ENCODE results near the gene MMS22L. TPM values are rescaled to one million over a fixed set of nuclear protein-coding genes. Genes with fewer than 3 reads are reported as not detected.

The MMS22L gene
- total and polyA plus RNA-seq, 2 experiments from 2014 or later = 2.7 to 10.1 TPM

DNA sequence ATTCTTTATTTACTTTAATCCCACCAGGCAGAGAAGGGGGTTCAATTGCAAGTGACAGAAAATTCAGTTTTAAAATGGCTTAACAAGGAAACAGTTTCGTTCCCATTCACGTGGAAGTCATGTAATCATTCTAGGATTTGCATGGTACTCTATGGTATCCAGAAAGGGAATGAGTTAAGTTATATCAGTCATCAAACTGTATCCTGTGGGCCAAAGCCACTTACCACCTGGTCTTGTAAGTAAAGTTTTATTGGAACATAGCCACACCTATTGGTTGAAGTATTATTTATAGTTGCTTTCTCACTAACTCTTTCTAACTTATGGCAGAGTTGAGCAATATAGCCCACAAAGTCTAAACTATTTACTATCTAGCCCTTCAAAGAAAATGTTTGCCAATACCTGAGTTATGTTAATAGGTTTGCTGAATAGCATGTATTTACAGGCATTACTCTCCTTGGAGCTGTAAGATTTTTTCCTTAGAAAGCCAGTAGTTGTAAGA, 10.2 kb upstream of the MMS22L start:
- Histone ChIP-seq H2AFZ (no peak overlapping the region), H3K9me2 (replicated peaks; ENCODE audit: insufficient read depth) (no peaks in the 10 kb centered on the region), H3K27ac (no peak overlapping the region), H3K79me2 (no peaks in the 10 kb centered on the region), H3K27me3 (no peaks in the 10 kb centered on the region), H3K9me3 (ENCODE audit: low read depth) (no peaks in the 10 kb centered on the region), H3K4me3 (no peak overlapping the region), H3K4me1 (ENCODE audit: insufficient read depth) (no peaks in the 10 kb centered on the region), H3K36me3 (replicated peaks; ENCODE audit: insufficient read depth, low read depth) (no peaks in the 10 kb centered on the region), H4K20me1 (ENCODE audit: insufficient read depth, poor library complexity, severe bottlenecking) (no peaks in the 10 kb centered on the region), H3K4me2 (no peak overlapping the region)
- DNase-seq (ENCODE audit: low spot score) = no peak
- 89% methylated on average over 2 of the region's 2 CpGs for WGBS (ENCODE audit: low lambda C conversion rate, missing lambda C conversion rate)
- TF ChIP-seq EZH2 (IDR thresholded peaks at IDR 0.05; ENCODE audit: borderline replicate concordance) = no peak
- TF ChIP-seq, protein P1, sequence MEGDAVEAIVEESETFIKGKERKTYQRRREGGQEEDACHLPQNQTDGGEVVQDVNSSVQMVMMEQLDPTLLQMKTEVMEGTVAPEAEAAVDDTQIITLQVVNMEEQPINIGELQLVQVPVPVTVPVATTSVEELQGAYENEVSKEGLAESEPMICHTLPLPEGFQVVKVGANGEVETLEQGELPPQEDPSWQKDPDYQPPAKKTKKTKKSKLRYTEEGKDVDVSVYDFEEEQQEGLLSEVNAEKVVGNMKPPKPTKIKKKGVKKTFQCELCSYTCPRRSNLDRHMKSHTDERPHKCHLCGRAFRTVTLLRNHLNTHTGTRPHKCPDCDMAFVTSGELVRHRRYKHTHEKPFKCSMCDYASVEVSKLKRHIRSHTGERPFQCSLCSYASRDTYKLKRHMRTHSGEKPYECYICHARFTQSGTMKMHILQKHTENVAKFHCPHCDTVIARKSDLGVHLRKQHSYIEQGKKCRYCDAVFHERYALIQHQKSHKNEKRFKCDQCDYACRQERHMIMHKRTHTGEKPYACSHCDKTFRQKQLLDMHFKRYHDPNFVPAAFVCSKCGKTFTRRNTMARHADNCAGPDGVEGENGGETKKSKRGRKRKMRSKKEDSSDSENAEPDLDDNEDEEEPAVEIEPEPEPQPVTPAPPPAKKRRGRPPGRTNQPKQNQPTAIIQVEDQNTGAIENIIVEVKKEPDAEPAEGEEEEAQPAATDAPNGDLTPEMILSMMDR (IDR thresholded peaks at IDR 0.05; ENCODE audit: poor library complexity) = no peak
- TF ChIP-seq EZH2phosphoT487 (IDR thresholded peaks at IDR 0.05; ENCODE audit: low read depth, severe bottlenecking, unreplicated experiment) = no peak

DNA sequence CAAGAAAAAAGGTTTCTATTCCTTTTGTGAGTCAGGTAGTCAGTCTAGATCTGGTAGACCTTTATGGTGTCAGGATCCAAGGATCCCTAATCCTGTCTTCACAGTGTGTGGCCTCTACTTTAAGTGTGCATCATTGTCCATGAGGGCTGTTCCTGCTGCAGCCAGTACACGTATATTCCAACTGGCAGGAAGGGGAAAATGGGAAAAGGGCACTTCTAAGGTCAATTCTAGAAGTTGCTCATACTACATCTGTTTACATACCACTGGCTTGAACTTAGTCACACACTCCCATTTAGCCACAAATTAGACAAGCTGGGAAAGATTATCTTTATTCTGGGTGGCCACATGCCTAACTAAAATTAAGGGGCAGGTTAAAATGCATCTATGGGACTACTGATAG, 9.7 kb upstream of the MMS22L start:
- no peaks in the 10 kb centered on the region for H4K20me1 ChIP-seq (ENCODE audit: insufficient read depth, poor library complexity, severe bottlenecking)
- H3K9me3 ChIP-seq (ENCODE audit: low read depth) = no peaks in the 10 kb centered on the region
- H3K27me3 ChIP-seq = no peaks in the 10 kb centered on the region
- H3K4me1 ChIP-seq (ENCODE audit: insufficient read depth) = no peaks in the 10 kb centered on the region
- H2AFZ ChIP-seq = no peak overlapping the region
- H3K36me3 ChIP-seq (replicated peaks; ENCODE audit: insufficient read depth, low read depth) = no peaks in the 10 kb centered on the region
- H3K4me3 ChIP-seq = no peak overlapping the region
- no peaks in the 10 kb centered on the region for H3K9me2 ChIP-seq (replicated peaks; ENCODE audit: insufficient read depth)
- H3K4me2 ChIP-seq = no peak overlapping the region
- no peaks in the 10 kb centered on the region for H3K79me2 ChIP-seq
- WGBS (ENCODE audit: low lambda C conversion rate, missing lambda C conversion rate) = 42% methylated on average over 1 of the region's 1 CpG
- no peak for DNase-seq (ENCODE audit: low spot score)
- H3K27ac ChIP-seq = no peak overlapping the region
- no peak for TF ChIP-seq EZH2 (IDR thresholded peaks at IDR 0.05; ENCODE audit: borderline replicate concordance)
- TF ChIP-seq EZH2phosphoT487 (IDR thresholded peaks at IDR 0.05; ENCODE audit: low read depth, severe bottlenecking, unreplicated experiment) = no peak
- TF ChIP-seq, protein P1 (IDR thresholded peaks at IDR 0.05; ENCODE audit: poor library complexity) = no peak

DNA sequence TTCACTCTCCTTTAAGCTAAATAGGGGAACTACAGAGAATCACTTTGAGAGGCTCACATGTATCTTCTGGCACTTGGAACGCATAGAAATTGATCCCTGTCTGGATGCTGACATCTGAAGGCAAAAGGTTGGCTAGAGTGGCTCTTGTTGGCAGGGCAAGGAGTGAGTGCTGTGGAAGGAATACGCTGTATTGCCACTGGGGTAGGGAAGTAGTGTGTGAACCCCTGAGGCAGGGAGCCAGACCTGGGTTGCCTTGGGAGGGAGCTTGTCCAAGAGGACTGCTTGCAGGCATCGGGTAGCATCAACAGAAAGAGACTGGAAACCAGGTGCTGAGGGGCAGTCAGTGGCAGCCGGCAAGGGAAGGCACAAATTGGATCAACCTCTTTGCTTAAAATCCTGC, 8.9 kb upstream of the MMS22L start:
- 93% methylated on average over 4 of the region's 4 CpGs for WGBS (ENCODE audit: low lambda C conversion rate, missing lambda C conversion rate)
- TF ChIP-seq, protein P1 (IDR thresholded peaks at IDR 0.05; ENCODE audit: poor library complexity) = no peak
- TF ChIP-seq EZH2 (IDR thresholded peaks at IDR 0.05; ENCODE audit: borderline replicate concordance) = no peak
- no peak for TF ChIP-seq EZH2phosphoT487 (IDR thresholded peaks at IDR 0.05; ENCODE audit: low read depth, severe bottlenecking, unreplicated experiment)

DNA sequence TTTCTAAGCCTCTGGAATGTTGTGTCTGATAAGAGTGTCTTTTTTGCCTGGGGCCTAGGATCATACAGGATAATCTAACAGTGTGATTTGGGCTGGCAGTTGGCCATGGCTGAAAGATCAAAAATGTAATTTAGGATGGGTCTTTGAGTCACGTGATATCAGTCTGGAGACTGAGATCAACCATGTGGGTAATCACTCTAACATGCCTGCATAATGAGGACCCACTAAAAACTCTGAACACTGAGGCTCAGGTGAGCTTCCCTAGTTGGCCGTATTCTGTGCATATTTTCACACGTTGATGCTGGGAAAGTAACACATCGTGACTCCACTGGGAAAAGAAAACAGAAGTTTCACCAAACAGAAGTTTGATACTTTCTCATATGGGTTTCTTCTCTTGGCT, 6.3 kb upstream of the MMS22L start:
- Histone ChIP-seq H3K9me3 (ENCODE audit: low read depth) (no peaks in the 10 kb centered on the region), H3K9me2 (replicated peaks; ENCODE audit: insufficient read depth) (no peaks in the 10 kb centered on the region), H3K27me3 (no peaks in the 10 kb centered on the region), H3K27ac (no peak overlapping the region), H3K4me2 (no peak overlapping the region), H3K4me1 (ENCODE audit: insufficient read depth) (no peaks in the 10 kb centered on the region), H4K20me1 (ENCODE audit: insufficient read depth, poor library complexity, severe bottlenecking) (no peaks in the 10 kb centered on the region), H3K36me3 (replicated peaks; ENCODE audit: insufficient read depth, low read depth) (no peaks in the 10 kb centered on the region), H3K4me3 (no peak overlapping the region), H2AFZ (no peak overlapping the region), H3K79me2 (no peaks in the 10 kb centered on the region)
- no peak for TF ChIP-seq EZH2phosphoT487 (IDR thresholded peaks at IDR 0.05; ENCODE audit: low read depth, severe bottlenecking, unreplicated experiment)
- TF ChIP-seq EZH2 (IDR thresholded peaks at IDR 0.05; ENCODE audit: borderline replicate concordance) = no peak
- TF ChIP-seq, protein P1 (IDR thresholded peaks at IDR 0.05; ENCODE audit: poor library complexity) = no peak
- WGBS (ENCODE audit: low lambda C conversion rate, missing lambda C conversion rate) = 85% methylated on average over 4 of the region's 4 CpGs
- DNase-seq (ENCODE audit: low spot score) = no peak

More for the DNA sequence above, 8.9 kb upstream of the MMS22L start:
- H3K4me2 ChIP-seq = no peak overlapping the region
- no peaks in the 10 kb centered on the region for H4K20me1 ChIP-seq (ENCODE audit: insufficient read depth, poor library complexity, severe bottlenecking)
- no peaks in the 10 kb centered on the region for H3K79me2 ChIP-seq
- no peaks in the 10 kb centered on the region for H3K4me1 ChIP-seq (ENCODE audit: insufficient read depth)
- H2AFZ ChIP-seq = no peak overlapping the region
- DNase-seq (ENCODE audit: low spot score) = no peak
- no peaks in the 10 kb centered on the region for H3K9me3 ChIP-seq (ENCODE audit: low read depth)
- no peaks in the 10 kb centered on the region for H3K36me3 ChIP-seq (replicated peaks; ENCODE audit: insufficient read depth, low read depth)
- no peaks in the 10 kb centered on the region for H3K27me3 ChIP-seq
- no peaks in the 10 kb centered on the region for H3K9me2 ChIP-seq (replicated peaks; ENCODE audit: insufficient read depth)
- no peak overlapping the region for H3K27ac ChIP-seq
- no peak overlapping the region for H3K4me3 ChIP-seq
